ENCODE results near the gene POFUT2. TPM values are rescaled to one million over a fixed set of nuclear protein-coding genes. Genes with fewer than 3 reads are reported as not detected.

POFUT2 gene
- total RNA-seq, 4 donors from 2014 or later: 19.5 to 66.3 (median 35.1) TPM

DNA sequence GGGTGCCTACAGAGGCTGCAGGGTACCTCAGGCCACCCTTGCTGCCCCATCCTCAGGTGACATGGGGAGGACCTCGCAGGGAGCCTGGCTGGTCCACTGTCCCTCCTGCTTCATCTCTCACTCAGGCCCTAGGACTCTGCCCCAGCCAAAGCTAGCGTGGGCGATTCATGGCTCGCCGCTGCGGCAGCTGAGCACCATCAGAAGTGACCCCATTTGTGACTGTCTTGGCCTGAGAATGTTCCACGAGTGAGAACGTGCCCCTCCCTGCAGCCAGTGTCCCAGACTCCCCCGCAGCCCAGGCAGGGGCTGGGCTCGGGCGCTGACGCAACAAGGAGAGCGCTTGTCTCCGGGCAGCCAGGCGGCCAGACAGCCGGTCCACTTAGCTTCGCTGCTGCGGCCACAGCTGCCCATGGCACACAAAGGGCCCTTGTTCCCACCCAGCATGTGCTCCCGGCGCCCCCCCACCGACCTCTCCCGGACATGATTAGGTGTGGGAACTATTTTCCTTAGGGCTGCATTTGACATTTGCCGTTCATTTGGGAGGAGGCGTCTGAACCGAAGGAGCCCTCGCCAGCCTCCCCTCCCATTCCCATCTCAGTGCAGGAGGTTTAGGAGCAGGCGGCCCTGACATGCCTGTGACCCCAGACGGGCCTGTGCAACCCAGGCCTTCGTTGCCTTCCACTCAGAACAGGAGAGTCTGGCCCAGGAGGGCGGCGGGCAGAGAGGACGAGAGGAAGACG lies 19.3 kb upstream of the POFUT2 start:
- peak; percentile 61 to 76 for DNase-seq (ENCODE audit: low spot score in 2 of 2)
- 25 to 30% methylated on average over 19 to 33 of the region's 33 CpGs for WGBS, 2 donors
- Histone ChIP-seq H3K27me3 (no peaks in the 10 kb centered on the region), H3K4me3 (peak overlapping the region in 1 of 4 donors; percentile 3), H3K4me1 (peaks cover 0 to 47% (median 32%) of the 10 kb centered on the region in 4 donors), H3K9me3 (no peaks in the 10 kb centered on the region), H3K36me3 (no peaks in the 10 kb centered on the region), H3K27ac (peak overlapping the region; percentile 39 to 89 (median 74))
- TF ChIP-seq, protein P1, sequence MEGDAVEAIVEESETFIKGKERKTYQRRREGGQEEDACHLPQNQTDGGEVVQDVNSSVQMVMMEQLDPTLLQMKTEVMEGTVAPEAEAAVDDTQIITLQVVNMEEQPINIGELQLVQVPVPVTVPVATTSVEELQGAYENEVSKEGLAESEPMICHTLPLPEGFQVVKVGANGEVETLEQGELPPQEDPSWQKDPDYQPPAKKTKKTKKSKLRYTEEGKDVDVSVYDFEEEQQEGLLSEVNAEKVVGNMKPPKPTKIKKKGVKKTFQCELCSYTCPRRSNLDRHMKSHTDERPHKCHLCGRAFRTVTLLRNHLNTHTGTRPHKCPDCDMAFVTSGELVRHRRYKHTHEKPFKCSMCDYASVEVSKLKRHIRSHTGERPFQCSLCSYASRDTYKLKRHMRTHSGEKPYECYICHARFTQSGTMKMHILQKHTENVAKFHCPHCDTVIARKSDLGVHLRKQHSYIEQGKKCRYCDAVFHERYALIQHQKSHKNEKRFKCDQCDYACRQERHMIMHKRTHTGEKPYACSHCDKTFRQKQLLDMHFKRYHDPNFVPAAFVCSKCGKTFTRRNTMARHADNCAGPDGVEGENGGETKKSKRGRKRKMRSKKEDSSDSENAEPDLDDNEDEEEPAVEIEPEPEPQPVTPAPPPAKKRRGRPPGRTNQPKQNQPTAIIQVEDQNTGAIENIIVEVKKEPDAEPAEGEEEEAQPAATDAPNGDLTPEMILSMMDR (IDR thresholded peaks at IDR 0.05): peak in 2 of 5 experiments; percentile 6 to 44
- peak; percentile 81 to 94 for TF ChIP-seq EP300 (IDR thresholded peaks at IDR 0.05)
- no peak for TF ChIP-seq POLR2A (IDR thresholded peaks at IDR 0.05)

DNA sequence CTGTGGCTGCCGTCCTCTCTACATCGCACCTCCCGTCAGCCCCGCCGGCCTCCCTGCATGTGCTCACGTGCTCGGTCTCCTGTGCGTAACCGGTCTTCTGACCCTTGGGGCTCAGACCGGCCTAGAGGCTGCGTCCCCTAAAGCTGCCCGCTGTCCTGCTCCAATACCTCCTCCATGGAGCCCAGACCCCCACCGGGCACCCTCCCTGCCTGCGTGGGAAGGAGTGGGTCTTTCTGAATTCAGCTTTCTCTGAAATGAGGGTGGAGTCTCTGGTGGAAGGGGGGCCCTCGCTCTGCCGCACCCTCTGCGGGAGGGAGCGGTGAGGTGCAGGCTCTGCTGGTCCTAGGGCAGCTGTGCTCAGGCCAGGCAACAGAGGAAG lies 18.7 kb upstream of the POFUT2 start:
- Histone ChIP-seq H3K4me1 (peaks cover 0 to 53% (median 38%) of the 10 kb centered on the region in 4 donors), H3K27me3 (no peaks in the 10 kb centered on the region), H3K36me3 (no peaks in the 10 kb centered on the region), H3K4me3 (no peak overlapping the region), H3K27ac (peak overlapping the region; percentile 39 to 89 (median 74)), H3K9me3 (no peaks in the 10 kb centered on the region)
- WGBS, 2 donors: 61 to 62% methylated on average over 14 to 17 of the region's 18 CpGs
- TF ChIP-seq, protein P1 (IDR thresholded peaks at IDR 0.05): no peak
- TF ChIP-seq POLR2A (IDR thresholded peaks at IDR 0.05) (no peak), EP300 (IDR thresholded peaks at IDR 0.05) (no peak)
- no peak for DNase-seq (ENCODE audit: low spot score in 2 of 2)

DNA sequence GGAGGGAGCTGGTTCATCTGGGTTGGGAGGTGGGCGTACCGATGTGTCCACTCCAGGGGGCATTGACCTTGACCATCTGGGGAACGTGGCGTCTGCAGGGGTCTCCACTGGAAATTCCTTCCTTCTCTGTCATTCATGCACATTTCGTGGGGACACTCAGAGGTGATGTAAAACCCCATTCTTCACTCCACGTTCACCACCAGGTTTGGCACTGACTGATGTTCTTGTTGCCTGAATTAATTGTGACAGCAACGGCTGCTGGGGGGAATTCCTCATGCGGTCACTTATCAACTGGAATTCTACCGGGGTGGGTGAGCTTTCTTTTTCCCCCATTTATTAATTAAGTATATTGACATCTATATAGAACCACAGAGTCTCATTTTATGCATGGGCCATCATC lies 18.1 kb upstream of the POFUT2 start:
- Histone ChIP-seq H3K4me3 (no peak overlapping the region), H3K27me3 (no peaks in the 10 kb centered on the region), H3K27ac (peak overlapping the region in 3 of 4 donors; percentile 61 to 89 (median 86)), H3K36me3 (no peaks in the 10 kb centered on the region), H3K9me3 (no peaks in the 10 kb centered on the region), H3K4me1 (peaks cover 0 to 59% (median 41%) of the 10 kb centered on the region in 4 donors)
- TF ChIP-seq, protein P1 (IDR thresholded peaks at IDR 0.05): no peak
- TF ChIP-seq EP300 (IDR thresholded peaks at IDR 0.05) (no peak), POLR2A (IDR thresholded peaks at IDR 0.05) (no peak)
- 63 to 73% methylated on average over 9 of the region's 9 CpGs for WGBS, 2 donors
- DNase-seq (ENCODE audit: low spot score in 2 of 2): no peak

DNA sequence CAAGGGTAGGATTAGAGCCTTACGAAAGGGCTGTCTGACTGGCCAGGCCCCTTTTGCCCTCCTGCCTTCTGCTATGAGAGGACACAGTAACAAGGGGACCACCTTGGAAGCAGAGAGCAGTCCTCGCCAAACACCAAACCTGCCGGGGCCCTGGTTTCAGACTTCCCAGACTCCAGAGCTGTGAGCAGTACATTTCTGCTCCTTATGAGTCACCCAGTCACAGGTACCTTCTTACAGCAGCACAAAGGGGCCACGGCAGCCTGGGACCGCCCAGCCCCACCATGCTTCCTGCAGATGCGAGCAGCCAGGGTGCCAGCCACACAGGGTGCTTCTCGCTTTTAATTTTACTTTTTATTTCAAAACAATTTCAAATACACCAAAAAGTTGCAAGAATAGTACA lies 17.2 kb upstream of the POFUT2 start:
- no peaks in the 10 kb centered on the region for H3K27me3 ChIP-seq
- H3K27ac ChIP-seq: peak overlapping the region in 2 of 4 donors; percentile 0 to 86
- DNase-seq (ENCODE audit: low spot score in 2 of 2): no peak
- H3K36me3 ChIP-seq: no peaks in the 10 kb centered on the region
- TF ChIP-seq EP300 (IDR thresholded peaks at IDR 0.05) (no peak), POLR2A (IDR thresholded peaks at IDR 0.05) (no peak)
- TF ChIP-seq, protein P1 (IDR thresholded peaks at IDR 0.05): no peak
- 89 to 96% methylated on average over 6 to 7 of the region's 7 CpGs for WGBS, 2 donors
- H3K4me3 ChIP-seq: no peak overlapping the region
- no peaks in the 10 kb centered on the region for H3K9me3 ChIP-seq
- peaks cover 0 to 63% (median 43%) of the 10 kb centered on the region in 4 donors for H3K4me1 ChIP-seq

DNA sequence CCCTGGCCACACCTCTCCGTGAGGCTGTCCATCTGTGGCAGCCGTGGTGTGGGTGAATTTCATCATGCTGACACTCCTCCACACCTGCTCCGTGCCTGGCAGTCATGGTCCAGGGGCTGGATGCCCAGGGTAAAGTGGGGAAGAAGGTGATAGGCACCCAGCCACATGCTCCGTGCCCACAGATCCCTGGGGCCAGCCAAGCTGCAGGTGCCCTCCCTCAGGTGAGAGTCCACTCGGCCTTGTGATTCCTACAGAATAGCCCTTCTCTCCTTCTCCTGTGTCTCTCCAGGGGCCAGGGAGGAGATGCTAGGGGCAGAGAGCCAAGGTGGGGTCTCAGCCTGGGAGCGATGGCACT lies 16.8 kb upstream of the POFUT2 start:
- peaks cover 0 to 61% (median 43%) of the 10 kb centered on the region in 4 donors for H3K4me1 ChIP-seq

More for the DNA sequence above, 16.8 kb upstream of the POFUT2 start:
- DNase-seq (ENCODE audit: low spot score in 2 of 2): no peak
- TF ChIP-seq, protein P1 (IDR thresholded peaks at IDR 0.05): no peak
- TF ChIP-seq EP300 (IDR thresholded peaks at IDR 0.05) (no peak), POLR2A (IDR thresholded peaks at IDR 0.05) (no peak)
- H3K27me3 ChIP-seq: no peaks in the 10 kb centered on the region
- no peak overlapping the region for H3K4me3 ChIP-seq
- 91 to 96% methylated on average over 6 of the region's 6 CpGs for WGBS, 2 donors
- no peaks in the 10 kb centered on the region for H3K36me3 ChIP-seq
- H3K9me3 ChIP-seq: no peaks in the 10 kb centered on the region
- peak overlapping the region in 2 of 4 donors; percentile 0 to 86 for H3K27ac ChIP-seq
